Liver (tissue), 9 donors: ENCODE results near the gene ITIH6. TPM values are rescaled to one million over a fixed set of nuclear protein-coding genes. Genes with fewer than 3 reads are reported as not detected.
A peak's percentile ranks its signal among the peaks of the same experiment; 100 is the strongest.

Experiments
- DNase-seq: peaks from one replicate; pipeline ENCODE4 v3.0.0-alpha.2; 2017; ENCODE audit warnings: low spot score
- H3K27ac ChIP-seq, 2 donors: one replicate each; pipeline ENCODE4 v1.7.0; 2013; ENCODE audit warnings: inconsistent platforms in 2 of 2, low read length in 2 of 2, control low read depth in 1 of 2, low read depth in 1 of 2, mild to moderate bottlenecking in 1 of 2
- H3K27me3 ChIP-seq, 4 donors: one replicate each; pipeline versions ENCODE4 v1.6.1 to v1.7.0; 2013; ENCODE audit warnings: low read length in 3 of 4, inconsistent platforms in 1 of 4, mild to moderate bottlenecking in 1 of 4, moderate library complexity in 1 of 4; ENCODE audit not compliant: control insufficient read depth in 4 of 4, insufficient read depth in 4 of 4
- H3K36me3 ChIP-seq, 4 donors: one replicate each; pipeline versions ENCODE4 v1.6.1 to v1.7.0; 2013; ENCODE audit warnings: low read length in 3 of 4, mild to moderate bottlenecking in 3 of 4, low read depth in 1 of 4, moderate library complexity in 1 of 4; ENCODE audit not compliant: control insufficient read depth in 4 of 4, insufficient read depth in 3 of 4
- H3K4me1 ChIP-seq, 4 donors: one replicate each; pipeline versions ENCODE4 v1.6.1 to v1.7.0; 2013; ENCODE audit warnings: low read length in 3 of 4, mild to moderate bottlenecking in 3 of 4, moderate library complexity in 1 of 4; ENCODE audit not compliant: control insufficient read depth in 4 of 4, insufficient read depth in 4 of 4
- H3K4me3 ChIP-seq, 3 donors: one replicate each; pipeline versions ENCODE4 v1.6.1 to v1.7.0; 2013; ENCODE audit warnings: low read length in 3 of 3, control low read depth in 1 of 3, low read depth in 1 of 3, mild to moderate bottlenecking in 1 of 3
- H3K9ac ChIP-seq, 2 donors: one replicate each; pipeline ENCODE4 v1.7.0; 2013; ENCODE audit warnings: low read length in 2 of 2, mild to moderate bottlenecking in 2 of 2, moderate library complexity in 2 of 2, control low read depth in 1 of 2, low read depth in 1 of 2
- H3K9me3 ChIP-seq, 4 donors: one replicate each; pipeline versions ENCODE4 v1.6.1 to v1.7.0; 2013; ENCODE audit warnings: low read length in 3 of 4; ENCODE audit not compliant: control insufficient read depth in 4 of 4
- ATF3 ChIP-seq: IDR thresholded peaks from 2 replicates; pipeline ENCODE4 v1.6.1; 2016; ENCODE audit warnings: antibody characterized with exemption
- EGR1 ChIP-seq, 2 donors: IDR thresholded peaks; 2 replicates each; pipeline ENCODE4 v1.6.1; 2016 to 2018; ENCODE audit warnings: antibody characterized with exemption in 2 of 2, low read depth in 2 of 2
- FOXA2 ChIP-seq: IDR thresholded peaks from 2 replicates; pipeline ENCODE4 v1.6.1; 2016; ENCODE audit warnings: antibody characterized with exemption
- GABPA ChIP-seq, 2 donors: IDR thresholded peaks in 1 of 2; conservative IDR thresholded peaks in 1 of 2; 2 replicates each; pipeline ENCODE4 v1.6.1; 2016; ENCODE audit warnings: antibody characterized with exemption in 2 of 2, mild to moderate bottlenecking in 1 of 2, moderate library complexity in 1 of 2
- HNF4A ChIP-seq, 2 donors: conservative IDR thresholded peaks; 2 replicates each; pipeline ENCODE4 v1.6.1; 2016; ENCODE audit warnings: antibody characterized with exemption in 2 of 2, mild to moderate bottlenecking in 2 of 2
- HNF4G ChIP-seq: IDR thresholded peaks from 2 replicates; pipeline ENCODE4 v1.6.1; 2016; ENCODE audit warnings: antibody characterized with exemption
- JUND ChIP-seq, 2 donors: IDR thresholded peaks; 2 replicates each; pipeline ENCODE4 v1.6.1; 2016; ENCODE audit warnings: antibody characterized with exemption in 2 of 2
- MAX ChIP-seq: IDR thresholded peaks from 2 replicates; pipeline ENCODE4 v1.6.1; 2016; ENCODE audit warnings: antibody characterized with exemption
- RAD21 ChIP-seq, 2 donors: IDR thresholded peaks; 2 replicates each; pipeline ENCODE4 v1.6.1; 2016; ENCODE audit warnings: antibody characterized with exemption in 2 of 2, mild to moderate bottlenecking in 2 of 2
- REST ChIP-seq: IDR thresholded peaks from 2 replicates; pipeline ENCODE4 v1.6.1; 2016; ENCODE audit warnings: antibody characterized with exemption, mild to moderate bottlenecking
- RXRA ChIP-seq, 2 donors: IDR thresholded peaks; 2 replicates each; pipeline ENCODE4 v1.6.1; 2017 to 2018; ENCODE audit warnings: antibody characterized with exemption in 2 of 2, mild to moderate bottlenecking in 1 of 2
- SP1 ChIP-seq: IDR thresholded peaks from 2 replicates; pipeline ENCODE4 v1.6.1; 2018; ENCODE audit warnings: antibody characterized with exemption, mild to moderate bottlenecking
- YY1 ChIP-seq: IDR thresholded peaks from 2 replicates; pipeline ENCODE4 v1.6.1; 2016; ENCODE audit warnings: antibody characterized with exemption, mild to moderate bottlenecking
- ZBTB33 ChIP-seq: IDR thresholded peaks from 2 replicates; pipeline ENCODE4 v1.6.1; 2016; ENCODE audit warnings: antibody characterized with exemption
- whole genome bisulfite sequencing: extraction: QIAGEN DNeasy Blood & Tissue Kit; methylation state at CpG from one replicate; pipeline ENCODE4 v1.1.7; 2013; 5-methylcytosine and 5-hydroxymethylcytosine counted together
- polyA plus RNA-seq, 2 donors: library from polyadenylated mRNA; stranded (reverse) in 1 of 2; unstranded in 1 of 2; fragments of 200-250 nt in 1 of 2; fragments of >200 nt in 1 of 2; fragmentation: Nextera tagmentation in 1 of 2; extraction: Ambion mirVana in 1 of 2; gene quantifications; one replicate each; pipeline versions ENCODE4 v1.2.1 to v1.2.3, GENCODE V29; 2013 to 2015
- total RNA-seq, 2 donors: library from RNA; depleted of rRNA; stranded (reverse); fragments of >200 nt; gene quantifications; one replicate each; pipeline ENCODE4 v1.2.3, GENCODE V29; 2014
- TF ChIP-seq, protein P1 (sequence below): fragments of 150-350 bp; IDR thresholded peaks from 2 replicates; pipeline ENCODE4 v1.5.1; 2017; ENCODE audit warnings: improper control_type of control experiment, low read depth, low read length; ENCODE audit not compliant: missing input control
- donor health status: healthy.
- donor health status: healthy.
- donor health status: healthy.
- donor health status: healthy.
- donor health status: healthy.

The ITIH6 gene
- total and polyA plus RNA-seq, 4 donors, result not detected

DNA sequence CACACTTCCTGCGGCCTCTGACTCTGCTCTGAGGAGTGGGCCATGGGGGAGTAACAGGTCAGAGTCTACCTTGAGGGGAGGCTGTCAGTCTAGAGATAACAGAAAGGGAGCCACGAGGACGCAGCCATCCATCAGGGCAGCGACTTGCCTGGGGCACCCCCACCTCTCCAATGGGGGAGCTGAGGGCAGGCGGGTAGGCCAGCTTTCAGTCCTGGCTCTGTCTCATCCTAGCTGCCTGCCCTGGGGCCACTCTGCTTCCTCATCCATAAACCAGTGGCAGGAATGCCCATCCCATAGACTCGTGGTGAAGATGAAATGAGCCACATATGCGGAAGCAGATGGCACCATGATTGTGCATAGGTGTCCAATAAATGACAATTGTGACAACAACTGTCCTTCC is 22.7 kb upstream of the ITIH6 start:
- peaks cover 0 to 1% (median under 1%) of the 10 kb centered on the region in 4 donors for H3K36me3 ChIP-seq
- H3K9ac ChIP-seq, result no peak overlapping the region
- 89% methylated on average over 7 of the region's 7 CpGs for WGBS
- no peak for TF ChIP-seq GABPA (IDR thresholded peaks at IDR 0.05 in 1 of 2, conservative IDR thresholded peaks at IDR 0.05 in 1 of 2)
- no peak for DNase-seq
- no peak overlapping the region for H3K4me3 ChIP-seq
- H3K9me3 ChIP-seq, result no peaks in the 10 kb centered on the region
- no peaks in the 10 kb centered on the region for H3K4me1 ChIP-seq
- no peaks in the 10 kb centered on the region for H3K27me3 ChIP-seq
- H3K27ac ChIP-seq, result no peak overlapping the region

DNA sequence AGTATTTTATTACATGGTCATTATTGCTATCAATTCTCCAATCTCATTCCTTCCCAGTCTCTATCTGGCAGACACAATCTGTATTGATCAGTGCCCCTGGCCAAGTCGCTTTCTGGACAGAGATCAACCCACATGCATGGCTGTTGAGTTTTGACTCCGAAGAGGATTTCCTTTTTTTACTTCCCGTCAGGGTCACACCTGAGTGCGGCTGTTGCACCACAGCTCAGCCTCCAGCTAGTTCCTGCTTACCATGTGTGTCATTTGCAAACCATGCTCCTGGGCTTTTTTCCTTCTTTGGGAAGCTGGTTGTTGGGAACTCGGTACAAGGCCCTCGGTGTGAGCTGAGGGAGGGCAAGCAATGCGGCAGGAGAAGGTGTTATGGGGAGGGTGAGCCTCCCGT is 21.1 kb upstream of the ITIH6 start:
- Histone ChIP-seq H3K27me3 (peaks cover 0 to under 1% (median 0%) of the 10 kb centered on the region in 4 donors), H3K4me1 (no peaks in the 10 kb centered on the region), H3K9me3 (no peaks in the 10 kb centered on the region), H3K27ac (no peak overlapping the region), H3K9ac (no peak overlapping the region), H3K36me3 (peaks cover 1 to 15% (median 11%) of the 10 kb centered on the region in 4 donors), H3K4me3 (no peak overlapping the region)
- DNase-seq, result no peak
- TF ChIP-seq HNF4A (conservative IDR thresholded peaks at IDR 0.05) (peak in 1 of 2 donors; percentile 24), MAX (peak; percentile 55), ATF3 (no peak), YY1 (no peak), EGR1 (IDR thresholded peaks at IDR 0.05; ENCODE audit: low read depth in 2 of 2) (peak in 1 of 2 donors; percentile 36), RXRA (IDR thresholded peaks at IDR 0.05) (peak; percentile 9 to 27), HNF4G (no peak), JUND (IDR thresholded peaks at IDR 0.05) (no peak), GABPA (IDR thresholded peaks at IDR 0.05 in 1 of 2, conservative IDR thresholded peaks at IDR 0.05 in 1 of 2) (no peak), REST (no peak)
- TF ChIP-seq, protein P1, sequence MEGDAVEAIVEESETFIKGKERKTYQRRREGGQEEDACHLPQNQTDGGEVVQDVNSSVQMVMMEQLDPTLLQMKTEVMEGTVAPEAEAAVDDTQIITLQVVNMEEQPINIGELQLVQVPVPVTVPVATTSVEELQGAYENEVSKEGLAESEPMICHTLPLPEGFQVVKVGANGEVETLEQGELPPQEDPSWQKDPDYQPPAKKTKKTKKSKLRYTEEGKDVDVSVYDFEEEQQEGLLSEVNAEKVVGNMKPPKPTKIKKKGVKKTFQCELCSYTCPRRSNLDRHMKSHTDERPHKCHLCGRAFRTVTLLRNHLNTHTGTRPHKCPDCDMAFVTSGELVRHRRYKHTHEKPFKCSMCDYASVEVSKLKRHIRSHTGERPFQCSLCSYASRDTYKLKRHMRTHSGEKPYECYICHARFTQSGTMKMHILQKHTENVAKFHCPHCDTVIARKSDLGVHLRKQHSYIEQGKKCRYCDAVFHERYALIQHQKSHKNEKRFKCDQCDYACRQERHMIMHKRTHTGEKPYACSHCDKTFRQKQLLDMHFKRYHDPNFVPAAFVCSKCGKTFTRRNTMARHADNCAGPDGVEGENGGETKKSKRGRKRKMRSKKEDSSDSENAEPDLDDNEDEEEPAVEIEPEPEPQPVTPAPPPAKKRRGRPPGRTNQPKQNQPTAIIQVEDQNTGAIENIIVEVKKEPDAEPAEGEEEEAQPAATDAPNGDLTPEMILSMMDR, result no peak
- WGBS, result 42% methylated on average over 8 of the region's 8 CpGs

DNA sequence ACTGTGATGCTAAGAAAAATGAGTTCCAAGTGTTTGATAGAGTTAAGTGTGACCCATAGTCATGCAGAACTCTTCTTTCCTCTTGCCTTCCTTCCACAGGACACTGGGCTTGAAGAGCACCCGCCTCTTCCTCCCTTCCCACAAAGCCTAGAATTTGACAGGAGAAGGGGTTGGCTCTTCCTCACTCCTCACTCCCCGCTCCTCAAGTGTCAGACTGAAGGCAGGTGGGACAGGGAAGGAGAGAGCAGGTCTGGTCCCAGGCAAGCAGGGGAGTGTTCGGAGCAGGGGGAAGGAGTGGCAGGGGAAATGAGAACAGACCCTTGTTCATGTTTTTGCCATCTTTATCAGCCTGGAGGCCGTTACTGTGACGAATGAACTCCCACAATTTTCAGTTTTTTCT is 20.2 kb upstream of the ITIH6 start:
- WGBS, result 81% methylated on average over 5 of the region's 5 CpGs

More for the DNA sequence above, 20.2 kb upstream of the ITIH6 start:
- H3K9ac ChIP-seq, result no peak overlapping the region
- DNase-seq, result no peak
- no peaks in the 10 kb centered on the region for H3K9me3 ChIP-seq
- H3K27ac ChIP-seq, result no peak overlapping the region
- H3K4me3 ChIP-seq, result no peak overlapping the region
- H3K27me3 ChIP-seq, result peaks cover 0 to 3% (median 0%) of the 10 kb centered on the region in 4 donors
- no peaks in the 10 kb centered on the region for H3K4me1 ChIP-seq
- TF ChIP-seq SP1, result no peak
- TF ChIP-seq FOXA2, result no peak
- no peak for TF ChIP-seq ATF3
- no peak for TF ChIP-seq HNF4A (conservative IDR thresholded peaks at IDR 0.05)
- TF ChIP-seq RXRA (IDR thresholded peaks at IDR 0.05), result no peak
- TF ChIP-seq RAD21 (IDR thresholded peaks at IDR 0.05), result no peak
- no peak for TF ChIP-seq JUND (IDR thresholded peaks at IDR 0.05)
- TF ChIP-seq YY1, result no peak
- TF ChIP-seq ZBTB33, result no peak
- no peak for TF ChIP-seq MAX
- TF ChIP-seq GABPA (IDR thresholded peaks at IDR 0.05 in 1 of 2, conservative IDR thresholded peaks at IDR 0.05 in 1 of 2), result no peak
- peaks cover 2 to 23% (median 18%) of the 10 kb centered on the region in 4 donors for H3K36me3 ChIP-seq
